Lower lobe of right lung (tissue), 2 donors: ENCODE data around the gene ZNF516. TPM values are rescaled to one million over a fixed set of nuclear protein-coding genes. Genes with fewer than 3 reads are reported as not detected.

ENCODE experiments used
- ATAC-seq, 2 donors: fragments of 200-7000 bp; cut with Tn5 transposase; one replicate each; pipeline ENCODE4 v1.9.1; 2020 to 2022; ENCODE audit warnings: mild to moderate bottlenecking in 2 of 2, moderate library complexity in 2 of 2
- DNase-seq: peaks from one replicate; pipeline ENCODE4 v3.0.0-alpha.2; 2020
- H3K27ac ChIP-seq: fragments of 200-600 bp; one replicate; pipeline ENCODE4 v1.8.0; 2022
- H3K27me3 ChIP-seq: fragments of 200-600 bp; one replicate; pipeline ENCODE4 v1.8.0; 2022; ENCODE audit warnings: low read depth
- H3K36me3 ChIP-seq: fragments of 200-600 bp; one replicate; pipeline ENCODE4 v1.8.0; 2022; ENCODE audit warnings: mild to moderate bottlenecking
- H3K4me1 ChIP-seq: fragments of 200-600 bp; one replicate; pipeline ENCODE4 v1.8.0; 2022
- H3K4me3 ChIP-seq: fragments of 200-600 bp; one replicate; pipeline ENCODE4 v1.8.0; 2022; ENCODE audit warnings: mild to moderate bottlenecking
- H3K9me3 ChIP-seq: fragments of 200-600 bp; one replicate; pipeline ENCODE4 v1.8.0; 2022
- CTCF ChIP-seq: fragments of 200-600 bp; IDR thresholded peaks from one replicate; pipeline ENCODE4 v1.8.0; 2022; ENCODE audit warnings: antibody characterized with exemption, mild to moderate bottlenecking
- intact Hi-C: fragments of 100-400 bp; cut with DNase I; formaldehyde crosslinking; loops from one replicate; pipeline ENCODE4 v1.11.0; 2022
- total RNA-seq: library from RNA; stranded (reverse); fragmentation: NEBNext Ultra II Directional; extraction: Animal tissue kit (Norgen Biotek cat#: 25700); gene quantifications from one replicate; pipeline ENCODE4 v1.2.1, GENCODE V29; 2021
- donor health status: DM: no; HTN: yes; CAD: no; lungs with severe emphysema.

The ZNF516 gene
- total RNA-seq, 1 donor from 2014 or later: 28.8 TPM

GRCh38 chr18:76455003-76455676 lies 39.9 kb downstream of the ZNF516 start:
- peaks cover 7% of the 10 kb centered on the region for H3K4me1 ChIP-seq
- no peaks in the 10 kb centered on the region for H3K27me3 ChIP-seq
- no peaks in the 10 kb centered on the region for H3K36me3 ChIP-seq
- no peaks in the 10 kb centered on the region for H3K9me3 ChIP-seq
- ATAC-seq: no peak
- no peak overlapping the region for H3K27ac ChIP-seq
- DNase-seq: no peak
- TF ChIP-seq CTCF: no peak
- H3K4me3 ChIP-seq: no peak overlapping the region
- intact Hi-C loops: no loop called here

GRCh38 chr18:76454418-76454817 lies 40.6 kb downstream of the ZNF516 start:
- no peak for DNase-seq
- no peaks in the 10 kb centered on the region for H3K36me3 ChIP-seq
- intact Hi-C loops: no loop called here
- H3K4me1 ChIP-seq: peaks cover 6% of the 10 kb centered on the region
- H3K27ac ChIP-seq: no peak overlapping the region
- no peak for ATAC-seq
- H3K4me3 ChIP-seq: no peak overlapping the region
- no peaks in the 10 kb centered on the region for H3K9me3 ChIP-seq
- TF ChIP-seq CTCF: no peak
- no peaks in the 10 kb centered on the region for H3K27me3 ChIP-seq

- H3K27me3 ChIP-seq: no peaks in the 10 kb centered on the region
- ATAC-seq: no peak
- no peak for TF ChIP-seq CTCF
These were observed 41.1 kb downstream of the ZNF516 start for GRCh38 chr18:76453932-76454331.

GRCh38 chr18:76453057-76453561 lies 41.9 kb downstream of the ZNF516 start:
- TF ChIP-seq CTCF: no peak
- H3K27ac ChIP-seq: no peak overlapping the region
- H3K9me3 ChIP-seq: no peaks in the 10 kb centered on the region
- H3K27me3 ChIP-seq: no peaks in the 10 kb centered on the region
- DNase-seq (no peak), ATAC-seq (no peak)
- peaks cover 16% of the 10 kb centered on the region for H3K4me1 ChIP-seq
- H3K36me3 ChIP-seq: no peaks in the 10 kb centered on the region
- H3K4me3 ChIP-seq: no peak overlapping the region
- intact Hi-C loops: no loop called here

More at GRCh38 chr18:76453932-76454331, 41.1 kb downstream of the ZNF516 start:
- Histone ChIP-seq H3K4me3 (no peak overlapping the region), H3K4me1 (peaks cover 8% of the 10 kb centered on the region), H3K36me3 (no peaks in the 10 kb centered on the region), H3K9me3 (no peaks in the 10 kb centered on the region), H3K27ac (no peak overlapping the region)
- intact Hi-C loops: no loop called here
- no peak for DNase-seq

- H3K9me3 ChIP-seq: no peaks in the 10 kb centered on the region
- H3K4me3 ChIP-seq: no peak overlapping the region
- no peak for TF ChIP-seq CTCF
- intact Hi-C loops: no loop called here
- H3K4me1 ChIP-seq: peaks cover 23% of the 10 kb centered on the region
- H3K27ac ChIP-seq: no peak overlapping the region
- H3K36me3 ChIP-seq: no peaks in the 10 kb centered on the region
- ATAC-seq: no peak
- no peaks in the 10 kb centered on the region for H3K27me3 ChIP-seq
- peak; percentile 30 for DNase-seq
These were observed 42.7 kb downstream of the ZNF516 start for GRCh38 chr18:76452357-76452756.
